GM12892 (cell line): ENCODE results near the gene SOX1.

ENCODE experiments used
- DNase-seq: peaks from one replicate; pipeline ENCODE4 v3.0.0; 2011; ENCODE audit not compliant: insufficient read length
- FAIRE-seq: peaks from 2 replicates; lab custom pipeline; 2011; peaks lifted over from hg19 to GRCh38; lab: Jason Lieb, UNC
- POLR2A ChIP-seq: IDR thresholded peaks from 2 replicates; pipeline ENCODE4 v1.6.1; 2011; ENCODE audit warnings: low read depth, low read length, control low read depth
- POLR2AphosphoS5 ChIP-seq: IDR thresholded peaks from 2 replicates; pipeline ENCODE4 v1.6.1; 2011; ENCODE audit warnings: low read depth, low read length, control low read depth
- TAF1 ChIP-seq: IDR thresholded peaks from 2 replicates; pipeline ENCODE4 v1.6.1; 2011; ENCODE audit warnings: low read depth, mild to moderate bottlenecking, control low read depth, low read length, borderline replicate concordance

Gene SOX1

DNA sequence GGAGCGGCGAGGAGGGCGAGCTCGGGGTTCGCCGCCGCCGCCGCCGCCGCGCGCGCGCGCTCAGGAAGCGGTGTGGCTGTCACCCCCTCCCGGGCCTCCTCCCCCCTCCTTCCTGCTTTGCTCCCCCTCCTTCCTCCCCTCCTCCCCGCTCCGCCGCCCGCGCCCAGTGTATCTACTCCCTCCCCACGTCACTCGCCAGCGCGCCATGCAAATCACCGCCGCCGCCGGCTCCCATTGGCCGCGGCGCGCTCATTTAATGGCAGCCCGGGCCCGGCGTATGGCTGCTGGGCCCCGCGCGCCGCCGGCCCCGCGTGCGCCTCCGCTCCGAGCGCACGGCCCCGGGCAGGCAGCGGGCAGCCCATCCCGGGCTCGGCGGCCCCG is 335 bp upstream of the SOX1 start:
- DNase-seq (no peak), FAIRE-seq (no peak)
- no peak for TF ChIP-seq TAF1
- no peak for TF ChIP-seq POLR2AphosphoS5
- TF ChIP-seq POLR2A: no peak

DNA sequence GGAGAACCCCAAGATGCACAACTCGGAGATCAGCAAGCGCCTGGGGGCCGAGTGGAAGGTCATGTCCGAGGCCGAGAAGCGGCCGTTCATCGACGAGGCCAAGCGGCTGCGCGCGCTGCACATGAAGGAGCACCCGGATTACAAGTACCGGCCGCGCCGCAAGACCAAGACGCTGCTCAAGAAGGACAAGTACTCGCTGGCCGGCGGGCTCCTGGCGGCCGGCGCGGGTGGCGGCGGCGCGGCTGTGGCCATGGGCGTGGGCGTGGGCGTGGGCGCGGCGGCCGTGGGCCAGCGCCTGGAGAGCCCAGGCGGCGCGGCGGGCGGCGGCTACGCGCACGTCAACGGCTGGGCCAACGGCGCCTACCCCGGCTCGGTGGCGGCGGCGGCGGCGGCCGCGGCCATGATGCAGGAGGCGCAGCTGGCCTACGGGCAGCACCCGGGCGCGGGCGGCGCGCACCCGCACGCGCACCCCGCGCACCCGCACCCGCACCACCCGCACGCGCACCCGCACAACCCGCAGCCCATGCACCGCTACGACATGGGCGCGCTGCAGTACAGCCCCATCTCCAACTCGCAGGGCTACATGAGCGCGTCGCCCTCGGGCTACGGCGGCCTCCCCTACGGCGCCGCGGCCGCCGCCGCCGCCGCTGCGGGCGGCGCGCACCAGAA is 1.1 kb downstream of the SOX1 start:
- FAIRE-seq: no peak
- TF ChIP-seq POLR2A (no peak), POLR2AphosphoS5 (no peak), TAF1 (no peak)
- DNase-seq: no peak

GRCh38 chr13:112068540-112069060 is 1.7 kb downstream of the SOX1 start:
- DNase-seq: no peak
- FAIRE-seq: no peak
- no peak for TF ChIP-seq POLR2AphosphoS5
- no peak for TF ChIP-seq TAF1
- no peak for TF ChIP-seq POLR2A

DNA sequence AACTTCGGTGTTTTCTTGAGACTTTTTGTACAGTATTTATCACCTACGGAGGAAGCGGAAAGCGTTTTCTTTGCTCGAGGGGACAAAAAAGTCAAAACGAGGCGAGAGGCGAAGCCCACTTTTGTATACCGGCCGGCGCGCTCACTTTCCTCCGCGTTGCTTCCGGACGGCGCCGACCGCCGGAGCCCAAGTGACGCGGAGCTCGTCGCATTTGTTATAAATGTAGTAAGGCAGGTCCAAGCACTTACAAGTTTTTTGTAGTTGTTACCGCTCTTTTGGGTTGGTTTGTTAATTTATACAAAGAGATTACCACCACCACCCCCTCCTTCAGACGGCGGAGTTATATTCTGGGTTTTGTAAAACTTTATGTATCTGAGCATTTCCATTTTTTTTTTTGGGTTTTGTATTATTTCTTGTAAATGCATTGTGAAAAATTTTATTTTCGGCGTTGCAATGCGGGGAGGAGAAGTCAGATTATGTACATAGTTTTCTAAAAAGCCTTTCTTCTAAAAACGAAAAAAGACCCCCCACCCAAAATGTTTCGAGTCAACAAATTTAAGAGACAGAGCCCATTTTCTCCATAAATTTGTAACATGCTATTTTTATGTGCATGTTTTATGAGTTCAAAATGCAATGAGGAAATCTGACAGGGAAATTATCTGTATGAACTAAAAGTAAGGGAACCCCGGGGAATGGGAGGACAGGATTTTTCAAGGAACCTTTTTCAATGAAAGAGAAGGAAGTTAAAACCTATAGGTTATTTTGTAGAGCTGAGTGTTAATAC is 2.3 kb downstream of the SOX1 start:
- FAIRE-seq: no peak
- TF ChIP-seq POLR2A (no peak), POLR2AphosphoS5 (no peak), TAF1 (no peak)
- no peak for DNase-seq

- TF ChIP-seq POLR2AphosphoS5: no peak
- TF ChIP-seq TAF1: no peak
- no peak for TF ChIP-seq POLR2A
- DNase-seq (no peak), FAIRE-seq (no peak)
Observed at GRCh38 chr13:112069845-112070251, 2.9 kb downstream of the SOX1 start.

GRCh38 chr13:112071102-112071722 is 4.3 kb downstream of the SOX1 start:
- TF ChIP-seq POLR2A (no peak), POLR2AphosphoS5 (no peak), TAF1 (no peak)
- DNase-seq: no peak
- no peak for FAIRE-seq

DNA sequence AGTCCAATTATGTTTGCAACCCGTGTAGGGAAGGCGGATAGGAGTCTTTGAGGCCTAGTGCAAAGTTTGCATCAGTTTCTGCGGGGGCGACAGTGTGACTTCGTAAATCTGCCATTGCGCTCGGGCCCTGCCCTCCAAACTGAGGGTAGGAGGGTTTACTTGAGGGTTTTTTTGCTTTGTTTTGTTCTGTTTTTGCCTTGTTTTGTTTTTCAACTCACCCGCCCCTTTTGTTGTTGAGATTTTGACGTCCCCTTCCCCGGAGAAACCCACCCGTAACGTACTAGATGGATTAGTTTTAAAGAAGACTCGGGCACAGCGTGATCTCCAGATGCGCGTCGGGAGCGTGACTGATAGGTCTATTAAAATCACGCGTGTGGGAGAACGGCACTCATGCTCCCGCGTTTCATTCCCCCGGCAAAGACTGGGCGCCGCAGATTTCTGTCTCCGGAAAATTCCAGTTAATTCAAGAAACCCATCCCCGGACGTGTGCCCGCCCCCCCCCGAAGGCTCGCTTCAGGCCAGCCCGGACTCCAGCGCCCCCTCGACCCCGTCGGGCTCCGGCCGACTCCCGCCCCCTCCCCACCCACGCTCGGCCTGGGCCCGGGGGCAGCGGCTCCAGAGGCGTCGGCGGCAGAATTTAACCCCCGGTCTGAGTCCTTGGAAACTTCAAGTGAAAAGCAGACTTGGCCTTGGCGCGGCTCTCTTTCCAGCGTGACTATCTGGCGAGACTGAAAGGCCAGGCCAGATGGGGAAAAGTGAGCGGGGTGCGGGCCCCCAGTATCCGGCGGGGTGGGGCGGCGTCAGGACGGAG is 5.0 kb downstream of the SOX1 start:
- no peak for DNase-seq
- TF ChIP-seq POLR2A (no peak), POLR2AphosphoS5 (no peak), TAF1 (no peak)

GRCh38 chr13:112072534-112073244 is 5.7 kb downstream of the SOX1 start:
- TF ChIP-seq POLR2AphosphoS5 (no peak), POLR2A (no peak), TAF1 (no peak)
- DNase-seq: no peak
- no peak for FAIRE-seq

More for the DNA sequence above, 5.0 kb downstream of the SOX1 start:
- FAIRE-seq: no peak

GRCh38 chr13:112073245-112074138 is 6.5 kb downstream of the SOX1 start:
- TF ChIP-seq POLR2A (no peak), TAF1 (no peak)
- FAIRE-seq (no peak), DNase-seq (no peak)
